ENCODE measurements around the gene AUNIP. TPM values are rescaled to one million over a fixed set of nuclear protein-coding genes. Genes with fewer than 3 reads are reported as not detected.

Gene AUNIP
- polyA plus RNA-seq, 6 donors from 2014 or later: 0.15 TPM; not detected in 5

- Mint-ChIP-seq H3K27ac (peak overlapping the region in 1 of 6 donors; percentile 3), H3K4me1 (peaks cover 4 to 10% (median 9%) of the 10 kb centered on the region in 3 donors), H3K4me3 (no peak overlapping the region), H3K27me3 (no peaks in the 10 kb centered on the region), H3K9me3 (no peaks in the 10 kb centered on the region), H3K36me3 (peaks cover 0 to 8% of the 10 kb centered on the region in 2 donors)
- no peak for ATAC-seq (ENCODE audit: low read depth in 2 of 2)
- no peak for DNase-seq
Observed at GRCh38 chr1:25898223-25899015, 39.2 kb upstream of the AUNIP start.

GRCh38 chr1:25897754-25898153 is 38.5 kb upstream of the AUNIP start:
- Mint-ChIP-seq H3K9me3 (no peaks in the 10 kb centered on the region), H3K27me3 (no peaks in the 10 kb centered on the region), H3K4me1 (peaks cover 4 to 10% (median 9%) of the 10 kb centered on the region in 3 donors), H3K36me3 (peaks cover 0 to 8% of the 10 kb centered on the region in 2 donors), H3K4me3 (no peak overlapping the region), H3K27ac (peak overlapping the region in 1 of 6 donors; percentile 60)
- DNase-seq (no peak), ATAC-seq (ENCODE audit: low read depth in 2 of 2) (no peak)

- DNase-seq: no peak
- no peak for ATAC-seq (ENCODE audit: low read depth in 2 of 2)
- Mint-ChIP-seq H3K4me3 (no peak overlapping the region), H3K9me3 (no peaks in the 10 kb centered on the region), H3K27ac (peak overlapping the region in 1 of 6 donors; percentile 44), H3K4me1 (peaks cover 4 to 10% (median 9%) of the 10 kb centered on the region in 3 donors), H3K27me3 (no peaks in the 10 kb centered on the region), H3K36me3 (peaks cover 0 to 6% of the 10 kb centered on the region in 2 donors)
Observed at GRCh38 chr1:25896266-25896665, 37.0 kb upstream of the AUNIP start.

GRCh38 chr1:25895365-25895990 is 36.2 kb upstream of the AUNIP start:
- H3K36me3 Mint-ChIP-seq: no peaks in the 10 kb centered on the region
- DNase-seq (peak; percentile 92), ATAC-seq (ENCODE audit: low read depth in 2 of 2) (peak; percentile 99)
- H3K4me3 Mint-ChIP-seq: peak overlapping the region in 1 of 8 donors; percentile 55
- H3K4me1 Mint-ChIP-seq: peaks cover 4 to 10% (median 9%) of the 10 kb centered on the region in 3 donors
- H3K27ac Mint-ChIP-seq: peak overlapping the region in 2 of 6 donors; percentile 30 to 53
- H3K9me3 Mint-ChIP-seq: no peaks in the 10 kb centered on the region
- no peaks in the 10 kb centered on the region for H3K27me3 Mint-ChIP-seq

GRCh38 chr1:25893116-25893515 is 33.9 kb upstream of the AUNIP start:
- Mint-ChIP-seq H3K27ac (no peak overlapping the region), H3K9me3 (no peaks in the 10 kb centered on the region), H3K27me3 (no peaks in the 10 kb centered on the region), H3K36me3 (no peaks in the 10 kb centered on the region), H3K4me1 (peaks cover 4 to 10% (median 9%) of the 10 kb centered on the region in 3 donors), H3K4me3 (no peak overlapping the region)
- ATAC-seq (ENCODE audit: low read depth in 2 of 2) (no peak), DNase-seq (no peak)

GRCh38 chr1:25891606-25892005 is 32.3 kb upstream of the AUNIP start:
- ATAC-seq (ENCODE audit: low read depth in 2 of 2) (no peak), DNase-seq (no peak)
- no peak overlapping the region for H3K4me3 Mint-ChIP-seq
- no peaks in the 10 kb centered on the region for H3K9me3 Mint-ChIP-seq
- no peaks in the 10 kb centered on the region for H3K36me3 Mint-ChIP-seq
- H3K4me1 Mint-ChIP-seq: peaks cover 4 to 10% (median 9%) of the 10 kb centered on the region in 3 donors
- H3K27me3 Mint-ChIP-seq: no peaks in the 10 kb centered on the region
- no peak overlapping the region for H3K27ac Mint-ChIP-seq

GRCh38 chr1:25890239-25891034 is 31.2 kb upstream of the AUNIP start:
- no peaks in the 10 kb centered on the region for H3K27me3 Mint-ChIP-seq
- ATAC-seq (ENCODE audit: low read depth in 2 of 2) (no peak), DNase-seq (no peak)
- H3K36me3 Mint-ChIP-seq: no peaks in the 10 kb centered on the region
- H3K27ac Mint-ChIP-seq: peak overlapping the region in 1 of 6 donors; percentile 15
- no peak overlapping the region for H3K4me3 Mint-ChIP-seq
- H3K9me3 Mint-ChIP-seq: no peaks in the 10 kb centered on the region
- H3K4me1 Mint-ChIP-seq: peaks cover 4 to 5% (median 5%) of the 10 kb centered on the region in 3 donors

- H3K4me1 Mint-ChIP-seq: no peaks in the 10 kb centered on the region
- DNase-seq: no peak
- ATAC-seq (ENCODE audit: low read depth in 2 of 2): no peak
- H3K27me3 Mint-ChIP-seq: no peaks in the 10 kb centered on the region
- H3K9me3 Mint-ChIP-seq: no peaks in the 10 kb centered on the region
- peak overlapping the region in 1 of 8 donors; percentile 22 for H3K4me3 Mint-ChIP-seq
- no peak overlapping the region for H3K27ac Mint-ChIP-seq
- H3K36me3 Mint-ChIP-seq: no peaks in the 10 kb centered on the region
Observed at GRCh38 chr1:25889470-25889869, 30.2 kb upstream of the AUNIP start.

- Mint-ChIP-seq H3K4me1 (no peaks in the 10 kb centered on the region), H3K27me3 (no peaks in the 10 kb centered on the region), H3K4me3 (no peak overlapping the region), H3K27ac (peak overlapping the region in 1 of 6 donors; percentile 23), H3K9me3 (no peaks in the 10 kb centered on the region), H3K36me3 (no peaks in the 10 kb centered on the region)
- ATAC-seq (ENCODE audit: low read depth in 2 of 2): no peak
- DNase-seq: no peak
Observed at GRCh38 chr1:25888426-25888987, 29.2 kb upstream of the AUNIP start.

- ATAC-seq (ENCODE audit: low read depth in 2 of 2): no peak
- DNase-seq: no peak
- Mint-ChIP-seq H3K27ac (peak overlapping the region in 1 of 6 donors; percentile 5), H3K9me3 (no peaks in the 10 kb centered on the region), H3K4me3 (no peak overlapping the region), H3K36me3 (no peaks in the 10 kb centered on the region), H3K4me1 (no peaks in the 10 kb centered on the region), H3K27me3 (no peaks in the 10 kb centered on the region)
Observed at GRCh38 chr1:25885602-25886001, 26.3 kb upstream of the AUNIP start.

- Mint-ChIP-seq H3K9me3 (no peaks in the 10 kb centered on the region), H3K4me1 (peaks cover 0 to 4% (median 0%) of the 10 kb centered on the region in 3 donors), H3K36me3 (no peaks in the 10 kb centered on the region), H3K27me3 (no peaks in the 10 kb centered on the region), H3K4me3 (no peak overlapping the region), H3K27ac (no peak overlapping the region)
- ATAC-seq (ENCODE audit: low read depth in 2 of 2): no peak
- DNase-seq: no peak
Observed at GRCh38 chr1:25881266-25881665, 22.0 kb upstream of the AUNIP start.

GRCh38 chr1:25880518-25880917 is 21.3 kb upstream of the AUNIP start:
- no peak overlapping the region for H3K4me3 Mint-ChIP-seq
- H3K9me3 Mint-ChIP-seq: no peaks in the 10 kb centered on the region
- H3K27ac Mint-ChIP-seq: peak overlapping the region in 1 of 6 donors; percentile 65
- no peak for ATAC-seq (ENCODE audit: low read depth in 2 of 2)
- no peak for DNase-seq
- H3K27me3 Mint-ChIP-seq: no peaks in the 10 kb centered on the region
- peaks cover 2 to 9% (median 4%) of the 10 kb centered on the region in 3 donors for H3K4me1 Mint-ChIP-seq
- no peaks in the 10 kb centered on the region for H3K36me3 Mint-ChIP-seq

GRCh38 chr1:25879675-25880074 is 20.4 kb upstream of the AUNIP start:
- DNase-seq: no peak
- H3K4me1 Mint-ChIP-seq: peaks cover 7 to 14% (median 9%) of the 10 kb centered on the region in 3 donors
- no peak overlapping the region for H3K4me3 Mint-ChIP-seq
- no peak overlapping the region for H3K27ac Mint-ChIP-seq
- H3K36me3 Mint-ChIP-seq: no peaks in the 10 kb centered on the region
- H3K27me3 Mint-ChIP-seq: no peaks in the 10 kb centered on the region
- no peak for ATAC-seq (ENCODE audit: low read depth in 2 of 2)
- no peaks in the 10 kb centered on the region for H3K9me3 Mint-ChIP-seq

Measured in naive B cell (primary cell).